Endothelial cell of umbilical vein (primary cell): Measurements from ENCODE around the gene GPR176. TPM values are rescaled to one million over a fixed set of nuclear protein-coding genes. Genes with fewer than 3 reads are reported as not detected.

Experiments used
- BruUV-seq: library from RNA; stranded (reverse); fragments of 400-500 nt; replicated peaks from 2 replicates; lab custom pipeline; 2021; lab: Mats Ljungman, UMichigan
- CTCF ChIA-PET: fragments of 300-600, 350-600 bp; sonication (Branson Sonifier 250); formaldehyde crosslinking; loops from one replicate; lab custom pipeline; 2021; ENCODE audit warnings: antibody characterized with exemption, inconsistent platforms; lab: Charles Lee
- POLR2A ChIA-PET: fragments of 300-600, 350-600 bp; sonication (Branson Sonifier 250); formaldehyde crosslinking; loops from one replicate; lab custom pipeline; 2021; ENCODE audit warnings: antibody characterized with exemption, inconsistent platforms; lab: Charles Lee
- DNase-seq: peaks from one replicate; pipeline ENCODE4 v3.0.0-alpha.2; 2011; ENCODE audit warnings: low read depth, low spot score
- FAIRE-seq: peaks from 2 replicates; lab custom pipeline; 2011; peaks lifted over from hg19 to GRCh38; lab: Jason Lieb, UNC
- H2AFZ ChIP-seq: 2 replicates; pipeline ENCODE4 v1.6.0; 2012; ENCODE audit warnings: low read depth, low read length, control low read depth, inconsistent platforms
- H3K27ac ChIP-seq: 2 replicates; pipeline ENCODE4 v1.5.1; 2011; ENCODE audit warnings: low read depth, mild to moderate bottlenecking, control low read depth, low read length, moderate library complexity; ENCODE audit not compliant: insufficient read depth
- H3K27me3 ChIP-seq, 2 experiments: 2 replicates each; pipeline versions ENCODE4 v1.6.0 to v1.6.1; 2011; ENCODE audit warnings: low read length in 2 of 2, mixed read lengths in 1 of 2; ENCODE audit not compliant: control insufficient read depth in 2 of 2, insufficient read depth in 2 of 2
- H3K36me3 ChIP-seq, 2 experiments: 2 replicates in 1 of 2; 3 replicates in 1 of 2; pipeline ENCODE4 v1.5.1; 2011; ENCODE audit warnings: low read length in 2 of 2, mild to moderate bottlenecking in 1 of 2, moderate library complexity in 1 of 2; ENCODE audit not compliant: control insufficient read depth in 2 of 2, insufficient read depth in 2 of 2; ENCODE audit errors: extremely low read depth in 1 of 2
- H3K4me1 ChIP-seq: 3 replicates; pipeline ENCODE4 v1.5.1; 2011; ENCODE audit warnings: mild to moderate bottlenecking, low read length; ENCODE audit not compliant: control insufficient read depth, insufficient read depth; ENCODE audit errors: extremely low read depth
- H3K4me2 ChIP-seq: 2 replicates; pipeline ENCODE4 v1.6.1; 2011; ENCODE audit warnings: low read length, control low read depth, mixed read lengths; ENCODE audit not compliant: insufficient read depth
- H3K4me3 ChIP-seq, 3 experiments: fragments of 200-600 bp in 1 of 3; sonication (generic), shearing (Covaris generic) in 1 of 3; replicated peaks in 1 of 3; 2 replicates each; pipeline ENCODE4 v1.5.1; 2011 to 2016; ENCODE audit warnings: control low read depth in 3 of 3, low read length in 3 of 3, mild to moderate bottlenecking in 2 of 3, inconsistent platforms in 1 of 3, low read depth in 1 of 3, moderate library complexity in 1 of 3; ENCODE audit not compliant: insufficient read depth in 1 of 3
- H3K79me2 ChIP-seq: 2 replicates; pipeline ENCODE4 v1.6.0; 2012; ENCODE audit warnings: low read length, inconsistent platforms; ENCODE audit not compliant: control insufficient read depth, insufficient read depth
- H3K9ac ChIP-seq: replicated peaks from 2 replicates; pipeline ENCODE3; 2011; ENCODE audit warnings: low read length, control low read depth; ENCODE audit not compliant: insufficient read depth; ENCODE audit errors: extremely low read depth
- H3K9me1 ChIP-seq: replicated peaks from 3 replicates; pipeline ENCODE4 v1.6.0; 2011; ENCODE audit warnings: mild to moderate bottlenecking, low read length; ENCODE audit not compliant: control insufficient read depth, insufficient read depth; ENCODE audit errors: extremely low read depth
- H3K9me3 ChIP-seq: replicated peaks from 2 replicates; pipeline ENCODE4 v1.5.1; 2012; ENCODE audit warnings: low read length, inconsistent platforms; ENCODE audit not compliant: control insufficient read depth, insufficient read depth
- H4K20me1 ChIP-seq: replicated peaks from 2 replicates; pipeline ENCODE3; 2011; ENCODE audit warnings: mild to moderate bottlenecking, low read length; ENCODE audit not compliant: control insufficient read depth, insufficient read depth; ENCODE audit errors: extremely low read depth
- EZH2 ChIP-seq: IDR thresholded peaks from 2 replicates; pipeline ENCODE4 v1.6.1; 2012; ENCODE audit warnings: borderline replicate concordance, low read depth, mild to moderate bottlenecking, moderate library complexity, low read length, inconsistent platforms; ENCODE audit not compliant: severe bottlenecking
- FOS ChIP-seq: IDR thresholded peaks from 2 replicates; pipeline ENCODE4 v1.6.1; 2011; ENCODE audit warnings: mild to moderate bottlenecking, low read length, moderate library complexity, borderline replicate concordance; ENCODE audit not compliant: insufficient read depth
- GATA2 ChIP-seq: IDR thresholded peaks from 2 replicates; pipeline ENCODE4 v1.7.0; 2011; ENCODE audit warnings: low read depth, mild to moderate bottlenecking, moderate library complexity, mixed read lengths, low read length; ENCODE audit not compliant: insufficient read length, insufficient read depth
- JUN ChIP-seq: IDR thresholded peaks from 2 replicates; pipeline ENCODE4 v1.6.1; 2011; ENCODE audit warnings: borderline replicate concordance, low read depth; ENCODE audit not compliant: insufficient read length, insufficient read depth
- MAX ChIP-seq: IDR thresholded peaks from 2 replicates; pipeline ENCODE4 v1.6.1; 2011; ENCODE audit not compliant: insufficient read depth, insufficient read length
- MYC ChIP-seq: IDR thresholded peaks from one replicate; pipeline ENCODE4 v1.6.1; 2011; ENCODE audit warnings: mild to moderate bottlenecking, low read depth, low read length
- POLR2A ChIP-seq: IDR thresholded peaks from 2 replicates; pipeline ENCODE4 v1.6.1; 2012; ENCODE audit warnings: low read depth, mild to moderate bottlenecking, control low read depth, low read length
- POLR2AphosphoS5 ChIP-seq: IDR thresholded peaks from 2 replicates; pipeline ENCODE4 v1.6.1; 2012; ENCODE audit warnings: low read depth, mild to moderate bottlenecking, control low read depth, low read length, moderate library complexity; ENCODE audit not compliant: insufficient read depth
- dilution Hi-C: fragments of 300-500 bp; cut with MboI; formaldehyde crosslinking; loops from one replicate; pipeline ENCODE4 v1.15.0; 2019; ENCODE audit warnings: low sequenced_read_pairs; ENCODE audit not compliant: extremely low pct_ligation_motif_present
- intact Hi-C: fragments of 100-400 bp; cut with micrococcal nuclease; formaldehyde crosslinking; loops from one replicate; pipeline ENCODE4 v1.10.0; 2022
- polyA plus RNA-seq, 4 experiments: library from polyadenylated mRNA; depleted of rRNA in 3 of 4; stranded (reverse) in 3 of 4; unstranded in 1 of 4; fragments of >200 nt; gene quantifications; 2 replicates each; pipeline versions ENCODE4 v1.2.1 to v1.2.3, GENCODE V29; 2011 to 2012; ENCODE audit warnings: missing spikeins in 1 of 4
- total RNA-seq: library from RNA; stranded (reverse); gene quantifications from 2 replicates; pipeline ENCODE4 v1.2.3, GENCODE V29; 2021
- TF ChIP-seq, protein P1 (sequence below), 2 donors: IDR thresholded peaks; 1 replicate in 1 of 2; 2 replicates in 1 of 2; pipeline ENCODE4 v1.5.1; 2011; ENCODE audit warnings: low read length in 2 of 2, mild to moderate bottlenecking in 2 of 2, moderate library complexity in 2 of 2, control low read depth in 1 of 2, inconsistent platforms in 1 of 2, low read depth in 1 of 2; ENCODE audit not compliant: insufficient read depth in 1 of 2; ENCODE audit errors: extremely low read depth in 1 of 2

Gene GPR176
- total and polyA plus RNA-seq, 2 donors (not counting 3 experiments of a cell fraction or from before 2014, with no cell fraction given), result 35.3 to 68.7 TPM

- peaks cover 12% of the 10 kb centered on the region for H3K4me1 ChIP-seq
- H3K4me3 ChIP-seq, result no peak overlapping the region
- H3K79me2 ChIP-seq, result peaks cover 47% of the 10 kb centered on the region
- intact Hi-C loops, result no loop called here
- H2AFZ ChIP-seq, result no peak overlapping the region
- dilution Hi-C loops, result no loop called here
- no peaks in the 10 kb centered on the region for H4K20me1 ChIP-seq
- H3K4me2 ChIP-seq, result no peak overlapping the region
- no peak for TF ChIP-seq JUN
- no peak for TF ChIP-seq POLR2A
- TF ChIP-seq EZH2, result no peak
- TF ChIP-seq, protein P1, sequence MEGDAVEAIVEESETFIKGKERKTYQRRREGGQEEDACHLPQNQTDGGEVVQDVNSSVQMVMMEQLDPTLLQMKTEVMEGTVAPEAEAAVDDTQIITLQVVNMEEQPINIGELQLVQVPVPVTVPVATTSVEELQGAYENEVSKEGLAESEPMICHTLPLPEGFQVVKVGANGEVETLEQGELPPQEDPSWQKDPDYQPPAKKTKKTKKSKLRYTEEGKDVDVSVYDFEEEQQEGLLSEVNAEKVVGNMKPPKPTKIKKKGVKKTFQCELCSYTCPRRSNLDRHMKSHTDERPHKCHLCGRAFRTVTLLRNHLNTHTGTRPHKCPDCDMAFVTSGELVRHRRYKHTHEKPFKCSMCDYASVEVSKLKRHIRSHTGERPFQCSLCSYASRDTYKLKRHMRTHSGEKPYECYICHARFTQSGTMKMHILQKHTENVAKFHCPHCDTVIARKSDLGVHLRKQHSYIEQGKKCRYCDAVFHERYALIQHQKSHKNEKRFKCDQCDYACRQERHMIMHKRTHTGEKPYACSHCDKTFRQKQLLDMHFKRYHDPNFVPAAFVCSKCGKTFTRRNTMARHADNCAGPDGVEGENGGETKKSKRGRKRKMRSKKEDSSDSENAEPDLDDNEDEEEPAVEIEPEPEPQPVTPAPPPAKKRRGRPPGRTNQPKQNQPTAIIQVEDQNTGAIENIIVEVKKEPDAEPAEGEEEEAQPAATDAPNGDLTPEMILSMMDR (IDR thresholded peaks at IDR 0.05; ENCODE audit: extremely low read depth in 1 of 2, insufficient read depth in 1 of 2, low read depth in 1 of 2, low read length in 2 of 2), result no peak
- TF ChIP-seq POLR2AphosphoS5, result no peak
- no peak for TF ChIP-seq MAX
- TF ChIP-seq GATA2, result no peak
- TF ChIP-seq MYC, result no peak
- TF ChIP-seq FOS, result no peak
- FAIRE-seq (no peak), DNase-seq (no peak)
- ChIA-PET POLR2A (no interaction called here), CTCF (interaction anchor here (0.9 to 1.7 kb wide), 5 partner anchors 18 to 127 kb away, joined by 3 to 10 read pairs (median 4); no protein-coding TSS in a partner anchor)
- H3K9me3 ChIP-seq, result no peaks in the 10 kb centered on the region
- no peaks in the 10 kb centered on the region for H3K9me1 ChIP-seq
- no peaks in the 10 kb centered on the region for H3K27me3 ChIP-seq
- no TSS peak for BruUV-seq
- no peak overlapping the region for H3K27ac ChIP-seq
- H3K9ac ChIP-seq, result no peak overlapping the region
- H3K36me3 ChIP-seq, result no peaks in the 10 kb centered on the region
These were observed 5.1 kb downstream of the GPR176 start for GRCh38 chr15:39914977-39915376.
